GM23338 (cell line): ENCODE data around the gene LYRM7. TPM values are rescaled to one million over a fixed set of nuclear protein-coding genes. Genes with fewer than 3 reads are reported as not detected.

ENCODE experiments used
- ATAC-seq: fragments of 200-7000 bp; cut with Tn5 transposase; 3 replicates; pipeline ENCODE4 v1.9.1; 2020
- DNase-seq: peaks from one replicate; pipeline ENCODE4 v3.0.0-alpha.2; 2015; ENCODE audit warnings: low spot score
- H2AFZ ChIP-seq: fragments of 200-600 bp; sonication (generic); 2 replicates; pipeline ENCODE4 v1.8.0; 2016; ENCODE audit warnings: antibody characterized with exemption, mild to moderate bottlenecking, moderate library complexity
- H3F3A ChIP-seq: fragments of 200-600 bp; sonication (generic); replicated peaks from 2 replicates; pipeline ENCODE4 v1.8.0; 2017; ENCODE audit warnings: antibody characterized with exemption, mixed run types, low read depth
- H3K27ac ChIP-seq: fragments of 200-600 bp; sonication (generic); 2 replicates; pipeline ENCODE4 v1.6.1; 2016; ENCODE audit warnings: low read depth
- H3K27me3 ChIP-seq: fragments of 200-600 bp; sonication (generic); 2 replicates; pipeline ENCODE4 v1.8.0; 2016; ENCODE audit warnings: mild to moderate bottlenecking, mixed run types, moderate library complexity; ENCODE audit not compliant: insufficient read depth
- H3K36me3 ChIP-seq: fragments of 200-600 bp; sonication (generic); 2 replicates; pipeline ENCODE4 v1.8.0; 2016; ENCODE audit warnings: mild to moderate bottlenecking; ENCODE audit not compliant: insufficient read depth
- H3K4me1 ChIP-seq: fragments of 200-600 bp; sonication (generic); 2 replicates; pipeline ENCODE4 v1.8.0; 2016; ENCODE audit warnings: mild to moderate bottlenecking, moderate library complexity; ENCODE audit not compliant: insufficient read depth
- H3K4me2 ChIP-seq: fragments of 200-600 bp; sonication (generic); 2 replicates; pipeline ENCODE4 v1.7.1; 2017; ENCODE audit warnings: mixed run types
- H3K4me3 ChIP-seq: fragments of 200-600 bp; sonication (generic); 2 replicates; pipeline ENCODE4 v1.6.1; 2016; ENCODE audit warnings: mixed run types
- H3K79me2 ChIP-seq: fragments of 200-600 bp; sonication (generic); replicated peaks from 2 replicates; pipeline ENCODE4 v1.8.0; 2017; ENCODE audit warnings: mild to moderate bottlenecking; ENCODE audit not compliant: insufficient read depth
- H3K9me2 ChIP-seq: fragments of 200-600 bp; sonication (generic); 2 replicates; pipeline ENCODE4 v1.8.0; 2017; ENCODE audit not compliant: insufficient read depth
- H4K20me1 ChIP-seq: fragments of 200-600 bp; sonication (generic); replicated peaks from 2 replicates; pipeline ENCODE4 v1.8.0; 2017; ENCODE audit warnings: mild to moderate bottlenecking; ENCODE audit not compliant: insufficient read depth
- H3K27ac Mint-ChIP-seq: 2 replicates; pipeline ENCODE4 v1.8.0; 2020; ENCODE audit warnings: inconsistent platforms, mild to moderate bottlenecking, moderate library complexity, mixed read lengths
- H3K27me3 Mint-ChIP-seq: 3 replicates; pipeline ENCODE4 v1.8.0; 2022; ENCODE audit warnings: low read depth, mild to moderate bottlenecking, moderate library complexity, mixed read lengths, inconsistent platforms; ENCODE audit not compliant: insufficient read depth, poor library complexity
- H3K36me3 Mint-ChIP-seq: 3 replicates; pipeline ENCODE4 v1.8.0; 2021; ENCODE audit warnings: low read depth, mild to moderate bottlenecking, inconsistent platforms, moderate library complexity, mixed read lengths
- H3K4me1 Mint-ChIP-seq: 3 replicates; pipeline ENCODE4 v1.8.0; 2020; ENCODE audit warnings: mild to moderate bottlenecking, inconsistent platforms, mixed read lengths
- H3K4me3 Mint-ChIP-seq: 3 replicates; pipeline ENCODE4 v1.8.0; 2021; ENCODE audit warnings: moderate library complexity, mild to moderate bottlenecking, inconsistent platforms, mixed read lengths
- H3K9me3 Mint-ChIP-seq: 3 replicates; pipeline ENCODE4 v1.8.0; 2020; ENCODE audit warnings: moderate library complexity, mild to moderate bottlenecking, inconsistent platforms, mixed read lengths
- JUNB ChIP-seq: IDR thresholded peaks from one replicate; pipeline ENCODE4 v1.6.1; 2016; ENCODE audit warnings: antibody characterized with exemption; ENCODE audit not compliant: unreplicated experiment
- NANOG ChIP-seq: IDR thresholded peaks from 2 replicates; pipeline ENCODE4 v1.6.1; 2016; ENCODE audit warnings: antibody characterized with exemption, borderline replicate concordance
- STAT1 ChIP-seq: IDR thresholded peaks from one replicate; pipeline ENCODE4 v1.6.1; 2016; ENCODE audit warnings: antibody characterized with exemption; ENCODE audit not compliant: unreplicated experiment
- ZNF114 ChIP-seq: fragments of 250-450 bp; sonication (Bioruptor Pico); IDR thresholded peaks from 2 replicates; pipeline ENCODE4 v1.5.0; 2020; ENCODE audit warnings: mild to moderate bottlenecking, moderate library complexity
- ZNF331 ChIP-seq: fragments of 250-450 bp; sonication (Bioruptor Pico); IDR thresholded peaks from 2 replicates; pipeline ENCODE4 v1.5.0; 2020; ENCODE audit warnings: low read depth, mild to moderate bottlenecking, moderate library complexity
- polyA plus RNA-seq: library from polyadenylated mRNA; unstranded; fragments of >200 nt; fragmentation: Nextera tagmentation; extraction: Ambion mirVana; gene quantifications from 2 replicates; pipeline ENCODE4 v1.2.1, GENCODE V29; 2016
- total RNA-seq: library from RNA; depleted of rRNA; stranded (reverse); fragments of >200 nt; shearing (Covaris generic); gene quantifications from 2 replicates; pipeline ENCODE4 v1.2.3, GENCODE V29; 2014
- TF ChIP-seq, protein P1 (sequence below): IDR thresholded peaks from 2 replicates; pipeline ENCODE4 v1.6.1; 2016; ENCODE audit warnings: antibody characterized with exemption
- TF ChIP-seq, protein P2 (sequence below), 2 experiments: fragments of 200-600 bp in 1 of 2; sonication (generic) in 1 of 2; conservative IDR thresholded peaks; 2 replicates each; pipeline versions ENCODE4 v1.5.1 to v1.6.1; 2016 to 2017; ENCODE audit warnings: antibody characterized with exemption in 2 of 2, low read depth in 2 of 2, mild to moderate bottlenecking in 2 of 2, moderate library complexity in 1 of 2
- TF ChIP-seq, protein P3 (sequence below): fragments of 250-450 bp; sonication (Bioruptor Pico); IDR thresholded peaks from 2 replicates; pipeline ENCODE4 v1.5.0; 2020; ENCODE audit warnings: mild to moderate bottlenecking, moderate library complexity
- TF ChIP-seq, protein P4 (sequence below): IDR thresholded peaks from one replicate; pipeline ENCODE4 v1.6.1; 2018; ENCODE audit warnings: antibody characterized with exemption; ENCODE audit not compliant: unreplicated experiment

Gene LYRM7
- total and polyA plus RNA-seq, 2 experiments from 2014 or later = 11.3 to 34.8 TPM

DNA sequence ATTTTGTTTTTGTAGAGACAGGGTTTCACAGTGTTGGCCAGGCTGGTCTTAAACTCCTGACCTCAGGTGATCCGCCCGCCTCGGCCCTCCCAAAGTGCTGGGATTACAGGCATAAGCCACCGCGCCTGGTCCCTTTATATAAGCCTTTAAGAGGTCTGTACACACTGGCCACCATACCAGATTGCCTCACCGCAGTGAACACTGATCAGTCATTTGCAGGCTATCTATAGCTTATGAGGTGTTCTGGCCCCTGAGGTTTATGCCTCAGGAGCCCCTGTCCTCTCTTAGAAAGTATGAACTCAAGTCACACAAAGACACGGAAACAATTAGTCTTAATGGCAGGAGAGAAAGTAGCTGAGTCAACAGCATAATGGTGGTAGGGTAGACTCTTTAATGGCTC, 20.3 kb upstream of the LYRM7 start:
- peaks cover 4% of the 10 kb centered on the region; the same call in 2 of the 3 replicates for H3K36me3 Mint-ChIP-seq

More for the DNA sequence above, 20.3 kb upstream of the LYRM7 start:
- Mint-ChIP-seq H3K27ac (no peak overlapping the region), H3K27me3 (peaks cover 6% of the 10 kb centered on the region), H3K4me3 (no peak overlapping the region), H3K4me1 (no peaks in the 10 kb centered on the region), H3K9me3 (no peaks in the 10 kb centered on the region)
- ATAC-seq (no peak), DNase-seq (no peak)
- Histone ChIP-seq H4K20me1 (no peaks in the 10 kb centered on the region), H3K4me3 (no peak overlapping the region), H3F3A (no peaks in the 10 kb centered on the region), H3K27ac (no peak overlapping the region), H3K4me1 (no peaks in the 10 kb centered on the region), H2AFZ (0 out of 2 replicates have a peak overlapping the region, but pooled peaks have one; percentile 16), H3K9me2 (no peaks in the 10 kb centered on the region), H3K79me2 (no peaks in the 10 kb centered on the region), H3K4me2 (no peak overlapping the region), H3K36me3 (no peaks in the 10 kb centered on the region), H3K27me3 (no peaks in the 10 kb centered on the region)
- TF ChIP-seq, protein P1, sequence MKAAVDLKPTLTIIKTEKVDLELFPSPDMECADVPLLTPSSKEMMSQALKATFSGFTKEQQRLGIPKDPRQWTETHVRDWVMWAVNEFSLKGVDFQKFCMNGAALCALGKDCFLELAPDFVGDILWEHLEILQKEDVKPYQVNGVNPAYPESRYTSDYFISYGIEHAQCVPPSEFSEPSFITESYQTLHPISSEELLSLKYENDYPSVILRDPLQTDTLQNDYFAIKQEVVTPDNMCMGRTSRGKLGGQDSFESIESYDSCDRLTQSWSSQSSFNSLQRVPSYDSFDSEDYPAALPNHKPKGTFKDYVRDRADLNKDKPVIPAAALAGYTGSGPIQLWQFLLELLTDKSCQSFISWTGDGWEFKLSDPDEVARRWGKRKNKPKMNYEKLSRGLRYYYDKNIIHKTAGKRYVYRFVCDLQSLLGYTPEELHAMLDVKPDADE = no peak
- TF ChIP-seq NANOG (no peak), ZNF114 (CRISPR knock-in tag) (no peak), STAT1 (no peak), JUNB (no peak), ZNF331 (CRISPR knock-in tag) (no peak)
- TF ChIP-seq, protein P2, sequence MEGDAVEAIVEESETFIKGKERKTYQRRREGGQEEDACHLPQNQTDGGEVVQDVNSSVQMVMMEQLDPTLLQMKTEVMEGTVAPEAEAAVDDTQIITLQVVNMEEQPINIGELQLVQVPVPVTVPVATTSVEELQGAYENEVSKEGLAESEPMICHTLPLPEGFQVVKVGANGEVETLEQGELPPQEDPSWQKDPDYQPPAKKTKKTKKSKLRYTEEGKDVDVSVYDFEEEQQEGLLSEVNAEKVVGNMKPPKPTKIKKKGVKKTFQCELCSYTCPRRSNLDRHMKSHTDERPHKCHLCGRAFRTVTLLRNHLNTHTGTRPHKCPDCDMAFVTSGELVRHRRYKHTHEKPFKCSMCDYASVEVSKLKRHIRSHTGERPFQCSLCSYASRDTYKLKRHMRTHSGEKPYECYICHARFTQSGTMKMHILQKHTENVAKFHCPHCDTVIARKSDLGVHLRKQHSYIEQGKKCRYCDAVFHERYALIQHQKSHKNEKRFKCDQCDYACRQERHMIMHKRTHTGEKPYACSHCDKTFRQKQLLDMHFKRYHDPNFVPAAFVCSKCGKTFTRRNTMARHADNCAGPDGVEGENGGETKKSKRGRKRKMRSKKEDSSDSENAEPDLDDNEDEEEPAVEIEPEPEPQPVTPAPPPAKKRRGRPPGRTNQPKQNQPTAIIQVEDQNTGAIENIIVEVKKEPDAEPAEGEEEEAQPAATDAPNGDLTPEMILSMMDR (conservative IDR thresholded peaks at IDR 0.05; ENCODE audit: low read depth in 2 of 2) = no peak
- TF ChIP-seq, protein P3, sequence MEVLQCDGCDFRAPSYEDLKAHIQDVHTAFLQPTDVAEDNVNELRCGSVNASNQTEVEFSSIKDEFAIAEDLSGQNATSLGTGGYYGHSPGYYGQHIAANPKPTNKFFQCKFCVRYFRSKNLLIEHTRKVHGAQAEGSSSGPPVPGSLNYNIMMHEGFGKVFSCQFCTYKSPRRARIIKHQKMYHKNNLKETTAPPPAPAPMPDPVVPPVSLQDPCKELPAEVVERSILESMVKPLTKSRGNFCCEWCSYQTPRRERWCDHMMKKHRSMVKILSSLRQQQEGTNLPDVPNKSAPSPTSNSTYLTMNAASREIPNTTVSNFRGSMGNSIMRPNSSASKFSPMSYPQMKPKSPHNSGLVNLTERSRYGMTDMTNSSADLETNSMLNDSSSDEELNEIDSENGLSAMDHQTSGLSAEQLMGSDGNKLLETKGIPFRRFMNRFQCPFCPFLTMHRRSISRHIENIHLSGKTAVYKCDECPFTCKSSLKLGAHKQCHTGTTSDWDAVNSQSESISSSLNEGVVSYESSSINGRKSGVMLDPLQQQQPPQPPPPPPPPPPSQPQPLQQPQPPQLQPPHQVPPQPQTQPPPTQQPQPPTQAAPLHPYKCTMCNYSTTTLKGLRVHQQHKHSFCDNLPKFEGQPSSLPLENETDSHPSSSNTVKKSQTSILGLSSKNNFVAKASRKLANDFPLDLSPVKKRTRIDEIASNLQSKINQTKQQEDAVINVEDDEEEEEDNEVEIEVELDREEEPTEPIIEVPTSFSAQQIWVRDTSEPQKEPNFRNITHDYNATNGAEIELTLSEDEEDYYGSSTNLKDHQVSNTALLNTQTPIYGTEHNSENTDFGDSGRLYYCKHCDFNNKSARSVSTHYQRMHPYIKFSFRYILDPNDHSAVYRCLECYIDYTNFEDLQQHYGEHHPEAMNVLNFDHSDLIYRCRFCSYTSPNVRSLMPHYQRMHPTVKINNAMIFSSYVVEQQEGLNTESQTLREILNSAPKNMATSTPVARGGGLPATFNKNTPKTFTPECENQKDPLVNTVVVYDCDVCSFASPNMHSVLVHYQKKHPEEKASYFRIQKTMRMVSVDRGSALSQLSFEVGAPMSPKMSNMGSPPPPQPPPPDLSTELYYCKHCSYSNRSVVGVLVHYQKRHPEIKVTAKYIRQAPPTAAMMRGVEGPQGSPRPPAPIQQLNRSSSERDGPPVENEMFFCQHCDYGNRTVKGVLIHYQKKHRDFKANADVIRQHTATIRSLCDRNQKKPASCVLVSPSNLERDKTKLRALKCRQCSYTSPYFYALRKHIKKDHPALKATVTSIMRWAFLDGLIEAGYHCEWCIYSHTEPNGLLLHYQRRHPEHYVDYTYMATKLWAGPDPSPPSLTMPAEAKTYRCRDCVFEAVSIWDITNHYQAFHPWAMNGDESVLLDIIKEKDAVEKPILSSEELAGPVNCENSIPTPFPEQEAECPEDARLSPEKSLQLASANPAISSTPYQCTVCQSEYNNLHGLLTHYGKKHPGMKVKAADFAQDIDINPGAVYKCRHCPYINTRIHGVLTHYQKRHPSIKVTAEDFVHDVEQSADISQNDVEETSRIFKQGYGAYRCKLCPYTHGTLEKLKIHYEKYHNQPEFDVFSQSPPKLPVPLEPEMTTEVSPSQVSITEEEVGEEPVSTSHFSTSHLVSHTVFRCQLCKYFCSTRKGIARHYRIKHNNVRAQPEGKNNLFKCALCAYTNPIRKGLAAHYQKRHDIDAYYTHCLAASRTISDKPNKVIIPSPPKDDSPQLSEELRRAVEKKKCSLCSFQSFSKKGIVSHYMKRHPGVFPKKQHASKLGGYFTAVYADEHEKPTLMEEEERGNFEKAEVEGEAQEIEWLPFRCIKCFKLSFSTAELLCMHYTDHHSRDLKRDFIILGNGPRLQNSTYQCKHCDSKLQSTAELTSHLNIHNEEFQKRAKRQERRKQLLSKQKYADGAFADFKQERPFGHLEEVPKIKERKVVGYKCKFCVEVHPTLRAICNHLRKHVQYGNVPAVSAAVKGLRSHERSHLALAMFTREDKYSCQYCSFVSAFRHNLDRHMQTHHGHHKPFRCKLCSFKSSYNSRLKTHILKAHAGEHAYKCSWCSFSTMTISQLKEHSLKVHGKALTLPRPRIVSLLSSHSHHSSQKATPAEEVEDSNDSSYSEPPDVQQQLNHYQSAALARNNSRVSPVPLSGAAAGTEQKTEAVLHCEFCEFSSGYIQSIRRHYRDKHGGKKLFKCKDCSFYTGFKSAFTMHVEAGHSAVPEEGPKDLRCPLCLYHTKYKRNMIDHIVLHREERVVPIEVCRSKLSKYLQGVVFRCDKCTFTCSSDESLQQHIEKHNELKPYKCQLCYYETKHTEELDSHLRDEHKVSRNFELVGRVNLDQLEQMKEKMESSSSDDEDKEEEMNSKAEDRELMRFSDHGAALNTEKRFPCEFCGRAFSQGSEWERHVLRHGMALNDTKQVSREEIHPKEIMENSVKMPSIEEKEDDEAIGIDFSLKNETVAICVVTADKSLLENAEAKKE (CRISPR knock-in tag) = no peak
- TF ChIP-seq, protein P4, sequence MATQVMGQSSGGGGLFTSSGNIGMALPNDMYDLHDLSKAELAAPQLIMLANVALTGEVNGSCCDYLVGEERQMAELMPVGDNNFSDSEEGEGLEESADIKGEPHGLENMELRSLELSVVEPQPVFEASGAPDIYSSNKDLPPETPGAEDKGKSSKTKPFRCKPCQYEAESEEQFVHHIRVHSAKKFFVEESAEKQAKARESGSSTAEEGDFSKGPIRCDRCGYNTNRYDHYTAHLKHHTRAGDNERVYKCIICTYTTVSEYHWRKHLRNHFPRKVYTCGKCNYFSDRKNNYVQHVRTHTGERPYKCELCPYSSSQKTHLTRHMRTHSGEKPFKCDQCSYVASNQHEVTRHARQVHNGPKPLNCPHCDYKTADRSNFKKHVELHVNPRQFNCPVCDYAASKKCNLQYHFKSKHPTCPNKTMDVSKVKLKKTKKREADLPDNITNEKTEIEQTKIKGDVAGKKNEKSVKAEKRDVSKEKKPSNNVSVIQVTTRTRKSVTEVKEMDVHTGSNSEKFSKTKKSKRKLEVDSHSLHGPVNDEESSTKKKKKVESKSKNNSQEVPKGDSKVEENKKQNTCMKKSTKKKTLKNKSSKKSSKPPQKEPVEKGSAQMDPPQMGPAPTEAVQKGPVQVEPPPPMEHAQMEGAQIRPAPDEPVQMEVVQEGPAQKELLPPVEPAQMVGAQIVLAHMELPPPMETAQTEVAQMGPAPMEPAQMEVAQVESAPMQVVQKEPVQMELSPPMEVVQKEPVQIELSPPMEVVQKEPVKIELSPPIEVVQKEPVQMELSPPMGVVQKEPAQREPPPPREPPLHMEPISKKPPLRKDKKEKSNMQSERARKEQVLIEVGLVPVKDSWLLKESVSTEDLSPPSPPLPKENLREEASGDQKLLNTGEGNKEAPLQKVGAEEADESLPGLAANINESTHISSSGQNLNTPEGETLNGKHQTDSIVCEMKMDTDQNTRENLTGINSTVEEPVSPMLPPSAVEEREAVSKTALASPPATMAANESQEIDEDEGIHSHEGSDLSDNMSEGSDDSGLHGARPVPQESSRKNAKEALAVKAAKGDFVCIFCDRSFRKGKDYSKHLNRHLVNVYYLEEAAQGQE = no peak
